ENCODE measurements around the gene NLGN2. TPM values are rescaled to one million over a fixed set of nuclear protein-coding genes. Genes with fewer than 3 reads are reported as not detected.

The NLGN2 gene
- total RNA-seq, 1 experiment from 2014 or later, result 70.2 TPM

GRCh38 chr17:7428557-7428956 lies 20.9 kb downstream of the NLGN2 start, which contains the start of gene SPEM3:
SPEM3 (plus strand) TSS chr17:7428857; CDS start chr17:7428903, 46 bp downstream.
- WGBS (ENCODE audit: extremely low coverage, insufficient read length, low lambda C conversion rate), result no CpG with 5 or more reads among the region's 5 CpGs

More at GRCh38 chr17:7428557-7428956, 20.9 kb downstream of the NLGN2 start, which contains the start of gene SPEM3:
- no peaks in the 10 kb centered on the region for H3K4me1 Mint-ChIP-seq
- no peaks in the 10 kb centered on the region for H3K9me3 ChIP-seq (ENCODE audit: control insufficient read depth, low read depth, low read length)
- H3K23ac ChIP-seq (ENCODE audit: insufficient read length, low read depth, low read length), result no peak within 1 kb of the TSS
- DNase-seq, result no peak
- no peak within 1 kb of the TSS for H3K27ac ChIP-seq (ENCODE audit: insufficient read length, low read depth, low read length)
- no peak within 1 kb of the TSS for H2AFZ ChIP-seq (ENCODE audit: low read length)
- no peak within 1 kb of the TSS for H3K9ac ChIP-seq (ENCODE audit: extremely low read depth, insufficient read length, low read length)
- no peaks in the 10 kb centered on the region for H3K36me3 Mint-ChIP-seq (ENCODE audit: insufficient read depth in 1 of 3, low read depth in 3 of 3)
- no peak within 1 kb of the TSS for H3K18ac ChIP-seq (ENCODE audit: insufficient read length, low read depth, low read length)
- H3K9me3 Mint-ChIP-seq, result no peaks in the 10 kb centered on the region; a peak in 1 of 5 replicates
- no peak within 1 kb of the TSS for H3K56ac ChIP-seq (ENCODE audit: insufficient read length, low read depth, low read length)
- peaks cover 17% of the 10 kb centered on the region for H3K27me3 Mint-ChIP-seq (ENCODE audit: low read depth)
- H3K79me2 ChIP-seq (ENCODE audit: insufficient read depth, low read length), result no peaks in the 10 kb centered on the region
- H2BK20ac ChIP-seq (ENCODE audit: low read depth, low read length, poor library complexity, severe bottlenecking), result no peak within 1 kb of the TSS
- H3K27ac Mint-ChIP-seq, result peak within 1 kb of the TSS in 1 of 3 experiments; percentile 95; a peak in 2 of 7 replicates
- H3K4me1 ChIP-seq (ENCODE audit: insufficient read depth, low read length), result no peaks in the 10 kb centered on the region
- no peak within 1 kb of the TSS for H3T11ph ChIP-seq (ENCODE audit: low read length)
- H3K4me2 ChIP-seq (ENCODE audit: insufficient read depth, insufficient read length, low read length), result no peak within 1 kb of the TSS
- TF ChIP-seq CTCF (conservative IDR thresholded peaks at IDR 0.05), result no peak
- no peaks in the 10 kb centered on the region for H3K23me2 ChIP-seq (ENCODE audit: insufficient read length, low read depth, low read length, poor library complexity, severe bottlenecking)
- no peak within 1 kb of the TSS for H2AK5ac ChIP-seq (ENCODE audit: insufficient read length, low read length)
- no peak within 1 kb of the TSS for H4K5ac ChIP-seq (ENCODE audit: insufficient read length, low read depth, low read length)
- no peak within 1 kb of the TSS for H2BK15ac ChIP-seq (ENCODE audit: low read depth, low read length)
- no peak within 1 kb of the TSS for H3K4ac ChIP-seq (ENCODE audit: low read depth, low read length)
- H3K14ac ChIP-seq (ENCODE audit: insufficient read depth, low read length), result no peak within 1 kb of the TSS; the same call in 1 of the 2 replicates
- H2BK12ac ChIP-seq (ENCODE audit: insufficient read length, low read depth, low read length), result no peak within 1 kb of the TSS
- no peaks in the 10 kb centered on the region for H4K20me1 ChIP-seq (ENCODE audit: control insufficient read depth, insufficient read depth, insufficient read length)
- H4K91ac ChIP-seq (ENCODE audit: insufficient read length, low read depth, low read length), result no peak within 1 kb of the TSS
- H3K79me1 ChIP-seq (ENCODE audit: insufficient read depth, low read depth, low read length, poor library complexity, severe bottlenecking), result no peaks in the 10 kb centered on the region
- no peak within 1 kb of the TSS for H4K8ac ChIP-seq (replicated peaks; ENCODE audit: insufficient read length, low read depth, low read length)
- H2BK5ac ChIP-seq (ENCODE audit: insufficient read length, low read length), result no peak within 1 kb of the TSS
- no peak within 1 kb of the TSS for H2BK120ac ChIP-seq (ENCODE audit: low read depth, low read length, poor library complexity, severe bottlenecking)
- no peak within 1 kb of the TSS; a peak in 1 of 5 replicates for H3K4me3 Mint-ChIP-seq
- no peaks in the 10 kb centered on the region; the same call in 1 of the 2 replicates for H3K27me3 ChIP-seq (ENCODE audit: insufficient read depth, low read length)
